Measurements from ENCODE around the gene RAB6B.

The RAB6B gene

DNA sequence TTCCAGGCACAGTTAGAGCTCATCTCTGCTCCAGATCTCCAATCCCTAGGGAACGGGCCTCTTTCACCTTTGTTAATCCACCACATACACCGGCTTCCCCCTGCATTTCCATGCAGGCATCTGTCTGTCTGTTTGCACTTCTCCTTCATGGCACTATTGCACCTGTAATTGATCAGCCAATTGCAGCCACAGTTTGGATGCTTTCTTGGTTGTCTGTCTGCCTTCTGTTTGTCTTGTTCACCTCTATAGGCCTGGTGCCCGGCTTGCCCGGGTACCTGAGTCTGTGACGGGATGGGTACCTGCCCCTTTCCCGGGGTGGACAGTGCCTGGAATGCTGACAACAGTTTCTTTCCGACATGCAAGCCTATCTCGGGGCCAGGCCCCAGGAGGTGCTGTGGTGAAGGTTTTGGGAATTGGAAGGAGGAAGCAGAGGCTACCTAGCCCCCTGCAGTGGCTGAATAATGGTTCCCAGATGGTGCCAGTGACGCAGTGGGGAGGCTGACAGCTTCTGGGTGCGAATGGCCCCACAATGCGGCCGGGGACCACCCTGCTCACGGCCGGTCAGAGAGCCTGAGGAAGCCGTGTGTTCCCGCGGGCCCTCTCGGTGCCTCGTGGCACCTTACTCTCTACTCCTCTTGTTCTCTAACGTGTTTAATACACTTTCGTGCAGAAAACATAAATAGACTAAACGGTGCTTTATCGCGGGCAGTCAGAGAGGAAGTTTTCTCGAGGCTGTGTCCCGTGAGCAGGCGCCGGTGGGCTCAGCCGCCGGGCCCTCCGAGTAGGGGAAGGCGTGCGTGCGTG, 31.3 kb upstream of the RAB6B start:
- ATAC-seq = no peak; the same call in 2 of the 3 replicates
- TF ChIP-seq ARNTL (CRISPR knock-in tag; IDR thresholded peaks at IDR 0.05; ENCODE audit: borderline replicate concordance, low read depth) (no peak), RARB (CRISPR knock-in tag; IDR thresholded peaks at IDR 0.05) (no peak), ZNF70 (CRISPR knock-in tag; IDR thresholded peaks at IDR 0.05) (no peak), ZNF8 (CRISPR knock-in tag; IDR thresholded peaks at IDR 0.05) (no peak), PATZ1 (CRISPR knock-in tag; IDR thresholded peaks at IDR 0.05; ENCODE audit: borderline replicate concordance) (no peak), OSR1 (CRISPR knock-in tag; IDR thresholded peaks at IDR 0.05) (no peak), SNAI2 (CRISPR knock-in tag; IDR thresholded peaks at IDR 0.05) (no peak), ZFP3 (CRISPR knock-in tag; IDR thresholded peaks at IDR 0.05) (no peak), TOX (CRISPR knock-in tag; IDR thresholded peaks at IDR 0.05; ENCODE audit: borderline replicate concordance) (no peak), PPARA (CRISPR knock-in tag; IDR thresholded peaks at IDR 0.05; ENCODE audit: borderline replicate concordance) (no peak), CSRNP3 (CRISPR knock-in tag; IDR thresholded peaks at IDR 0.05) (no peak), TSHZ2 (CRISPR knock-in tag; IDR thresholded peaks at IDR 0.05) (no peak), ISL1 (CRISPR knock-in tag; IDR thresholded peaks at IDR 0.05) (no peak), GLIS3 (CRISPR knock-in tag; IDR thresholded peaks at IDR 0.05) (no peak), CSDC2 (CRISPR knock-in tag; IDR thresholded peaks at IDR 0.05) (no peak), ZC3H10 (CRISPR knock-in tag; IDR thresholded peaks at IDR 0.05) (no peak), TCF4 (CRISPR knock-in tag; IDR thresholded peaks at IDR 0.05; ENCODE audit: borderline replicate concordance) (no peak), BACH2 (CRISPR knock-in tag; IDR thresholded peaks at IDR 0.05; ENCODE audit: borderline replicate concordance) (no peak), ESRRG (CRISPR knock-in tag; IDR thresholded peaks at IDR 0.05) (no peak)
- TF ChIP-seq, protein P1, sequence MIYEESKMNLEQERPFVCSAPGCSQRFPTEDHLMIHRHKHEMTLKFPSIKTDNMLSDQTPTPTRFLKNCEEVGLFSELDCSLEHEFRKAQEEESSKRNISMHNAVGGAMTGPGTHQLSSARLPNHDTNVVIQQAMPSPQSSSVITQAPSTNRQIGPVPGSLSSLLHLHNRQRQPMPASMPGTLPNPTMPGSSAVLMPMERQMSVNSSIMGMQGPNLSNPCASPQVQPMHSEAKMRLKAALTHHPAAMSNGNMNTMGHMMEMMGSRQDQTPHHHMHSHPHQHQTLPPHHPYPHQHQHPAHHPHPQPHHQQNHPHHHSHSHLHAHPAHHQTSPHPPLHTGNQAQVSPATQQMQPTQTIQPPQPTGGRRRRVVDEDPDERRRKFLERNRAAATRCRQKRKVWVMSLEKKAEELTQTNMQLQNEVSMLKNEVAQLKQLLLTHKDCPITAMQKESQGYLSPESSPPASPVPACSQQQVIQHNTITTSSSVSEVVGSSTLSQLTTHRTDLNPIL (CRISPR knock-in tag; IDR thresholded peaks at IDR 0.05; ENCODE audit: low read depth) = no peak

GRCh38 chr3:133925960-133926735, 30.5 kb upstream of the RAB6B start:
- no peak for ATAC-seq

GRCh38 chr3:133924041-133924440, 28.4 kb upstream of the RAB6B start:
- ATAC-seq = peak; percentile 67
- TF ChIP-seq CSRNP3 (CRISPR knock-in tag; IDR thresholded peaks at IDR 0.05) = no peak
- no peak for TF ChIP-seq RARB (CRISPR knock-in tag; IDR thresholded peaks at IDR 0.05)
- no peak for TF ChIP-seq TOX (CRISPR knock-in tag; IDR thresholded peaks at IDR 0.05; ENCODE audit: borderline replicate concordance)
- no peak for TF ChIP-seq TCF4 (CRISPR knock-in tag; IDR thresholded peaks at IDR 0.05; ENCODE audit: borderline replicate concordance)
- TF ChIP-seq, protein P1 (CRISPR knock-in tag; IDR thresholded peaks at IDR 0.05; ENCODE audit: low read depth) = no peak
- TF ChIP-seq ARNTL (CRISPR knock-in tag; IDR thresholded peaks at IDR 0.05; ENCODE audit: borderline replicate concordance, low read depth) = no peak
- TF ChIP-seq ZNF8 (CRISPR knock-in tag; IDR thresholded peaks at IDR 0.05) = no peak
- no peak for TF ChIP-seq ESRRG (CRISPR knock-in tag; IDR thresholded peaks at IDR 0.05)
- no peak for TF ChIP-seq SNAI2 (CRISPR knock-in tag; IDR thresholded peaks at IDR 0.05)

More at GRCh38 chr3:133925960-133926735, 30.5 kb upstream of the RAB6B start:
- TF ChIP-seq PPARA (CRISPR knock-in tag; IDR thresholded peaks at IDR 0.05; ENCODE audit: borderline replicate concordance) = no peak
- no peak for TF ChIP-seq ZFP3 (CRISPR knock-in tag; IDR thresholded peaks at IDR 0.05)
- no peak for TF ChIP-seq OSR1 (CRISPR knock-in tag; IDR thresholded peaks at IDR 0.05)
- no peak for TF ChIP-seq ZFP30 (CRISPR knock-in tag; IDR thresholded peaks at IDR 0.05)
- TF ChIP-seq ISL1 (CRISPR knock-in tag; IDR thresholded peaks at IDR 0.05) = no peak

Data from SK-N-SH treated with all-trans-retinoic acid at 6 μM for 48 hours (cell line).